IPS-18c (cell line): ENCODE results near the gene NBAS.

Experiments used
- H3K4me3 ChIP-seq: 2 replicates; pipeline ENCODE4 v1.7.0; 2013; ENCODE audit warnings: low read depth, mild to moderate bottlenecking, low read length, moderate library complexity; ENCODE audit not compliant: insufficient read depth
- H3K9me3 ChIP-seq: one replicate; pipeline ENCODE4 v1.6.1; 2013; ENCODE audit warnings: mild to moderate bottlenecking, low read length, moderate library complexity; ENCODE audit not compliant: control insufficient read depth, insufficient read depth

The NBAS gene

GRCh38 chr2:15299904-15300520 is 261.1 kb downstream of the NBAS start:
- Histone ChIP-seq H3K9me3 (no peaks in the 10 kb centered on the region), H3K4me3 (no peak overlapping the region)

DNA sequence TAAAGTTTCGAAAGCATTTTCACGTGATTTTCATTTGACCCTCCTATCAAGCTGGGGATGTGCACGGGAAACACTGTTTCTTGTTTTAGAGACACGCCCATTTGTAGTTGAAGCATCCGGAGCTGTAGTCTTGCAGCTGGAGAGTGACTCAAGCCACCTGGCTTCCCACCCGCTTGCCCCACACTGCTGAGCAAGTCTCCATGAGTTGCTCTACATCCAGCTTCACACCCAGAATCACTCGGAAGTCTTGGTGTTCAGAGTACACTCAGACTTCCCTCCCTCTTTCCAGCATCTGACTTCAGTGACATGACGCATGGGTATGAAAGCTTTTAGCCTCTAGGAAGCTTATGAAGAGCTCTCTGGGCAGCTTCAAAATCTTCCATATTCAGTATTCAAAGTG is 262.4 kb downstream of the NBAS start:
- Histone ChIP-seq H3K4me3 (no peak overlapping the region), H3K9me3 (no peaks in the 10 kb centered on the region)

GRCh38 chr2:15293262-15293937 is 267.7 kb downstream of the NBAS start:
- no peaks in the 10 kb centered on the region for H3K9me3 ChIP-seq
- H3K4me3 ChIP-seq: no peak overlapping the region

GRCh38 chr2:15287447-15288184 is 273.5 kb downstream of the NBAS start:
- Histone ChIP-seq H3K4me3 (no peak overlapping the region), H3K9me3 (no peaks in the 10 kb centered on the region)

DNA sequence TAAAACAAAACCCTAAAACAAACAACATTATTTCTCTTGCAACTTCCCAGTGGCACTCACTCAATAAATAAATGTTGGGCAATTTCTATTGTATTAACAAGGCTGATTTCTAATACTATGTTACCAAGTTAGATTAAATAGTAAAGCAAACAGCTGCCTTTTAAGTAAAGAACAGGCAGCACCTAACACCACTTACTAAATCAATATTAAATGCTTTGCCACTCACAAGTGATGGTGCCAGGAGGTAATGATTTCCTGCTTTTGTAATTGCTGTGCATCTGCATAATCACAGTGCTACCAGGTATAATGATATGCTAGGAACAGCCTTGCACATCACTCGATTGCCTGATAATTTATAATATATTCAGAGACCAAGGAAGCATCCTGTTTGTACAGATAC is 276.5 kb downstream of the NBAS start:
- Histone ChIP-seq H3K9me3 (peaks cover 2% of the 10 kb centered on the region), H3K4me3 (no peak overlapping the region)

GRCh38 chr2:15281681-15282080 is 279.5 kb downstream of the NBAS start:
- no peak overlapping the region for H3K4me3 ChIP-seq
- H3K9me3 ChIP-seq: peaks cover 2% of the 10 kb centered on the region

DNA sequence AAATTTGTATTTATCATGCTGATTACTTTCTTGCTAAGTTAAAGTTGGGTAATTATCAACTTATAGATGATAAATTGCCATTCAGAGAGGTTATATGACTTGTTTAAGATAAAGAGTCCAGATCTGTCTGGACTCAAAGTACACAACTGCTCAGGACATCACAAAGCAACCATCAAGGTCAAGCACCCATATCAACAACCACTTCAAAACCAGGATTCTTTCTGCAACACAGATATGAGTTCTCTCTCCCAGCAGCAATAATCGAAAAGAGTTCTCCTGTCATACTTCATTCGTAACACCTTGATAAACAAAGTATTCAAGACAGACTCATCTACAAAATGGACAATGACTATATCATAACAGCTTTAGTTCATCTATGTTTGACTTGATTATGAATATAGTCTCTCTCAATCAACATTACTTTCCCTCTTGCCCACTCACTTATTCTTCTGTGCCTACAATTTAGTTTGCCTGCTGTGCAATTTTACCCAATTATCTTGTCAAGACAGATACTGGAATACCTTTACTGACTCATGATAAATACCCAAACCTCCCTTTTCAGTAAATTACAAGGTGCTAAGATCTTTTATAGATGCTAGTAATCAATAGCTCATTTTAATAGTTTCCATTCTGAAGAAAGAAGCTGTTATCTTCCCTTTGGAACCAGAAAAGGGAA is 281.8 kb downstream of the NBAS start:
- no peak overlapping the region for H3K4me3 ChIP-seq
- peaks cover 2% of the 10 kb centered on the region for H3K9me3 ChIP-seq

DNA sequence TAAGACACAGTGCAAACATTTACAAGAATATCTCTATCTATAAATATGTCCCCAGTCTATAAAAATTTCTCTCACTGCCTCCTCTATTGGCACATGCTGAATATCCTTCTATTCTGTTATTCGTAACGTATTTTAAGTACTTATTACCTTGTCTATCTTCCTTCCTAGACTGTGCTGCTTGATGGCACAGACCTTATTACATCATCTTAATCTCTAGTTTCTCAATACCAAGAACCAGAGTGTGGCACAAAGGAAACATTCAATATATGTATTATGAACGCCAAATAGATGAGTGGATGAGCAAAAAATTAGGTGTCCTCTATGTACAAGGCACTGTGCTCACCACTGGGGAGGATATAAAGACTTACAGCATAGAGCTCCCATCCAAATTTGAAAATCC is 282.8 kb downstream of the NBAS start:
- Histone ChIP-seq H3K4me3 (no peak overlapping the region), H3K9me3 (peaks cover 2% of the 10 kb centered on the region)

- H3K4me3 ChIP-seq: no peak overlapping the region
- H3K9me3 ChIP-seq: no peaks in the 10 kb centered on the region
Measured at GRCh38 chr2:15275346-15275745, 285.8 kb downstream of the NBAS start.

GRCh38 chr2:15273452-15273851 is 287.7 kb downstream of the NBAS start:
- Histone ChIP-seq H3K9me3 (no peaks in the 10 kb centered on the region), H3K4me3 (no peak overlapping the region)

DNA sequence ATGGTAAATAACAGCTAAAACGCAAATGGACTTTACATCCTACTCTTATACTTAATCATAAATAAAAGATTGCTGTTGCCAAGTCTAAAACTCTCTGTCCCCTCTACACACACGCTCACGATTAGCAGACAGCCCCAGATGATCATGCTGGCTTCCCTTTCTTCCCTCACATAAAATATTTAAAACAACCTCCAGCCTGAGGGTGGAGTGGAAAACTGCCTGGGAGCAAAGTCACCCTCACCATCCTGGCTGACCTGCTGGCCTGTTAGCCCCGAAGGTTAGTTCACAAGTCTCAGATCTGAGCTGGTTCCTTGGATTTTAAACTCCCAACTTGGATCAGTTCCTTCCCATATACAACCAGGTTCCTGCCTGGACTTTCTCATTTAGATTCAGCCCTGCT is 288.2 kb downstream of the NBAS start:
- no peaks in the 10 kb centered on the region for H3K9me3 ChIP-seq
- H3K4me3 ChIP-seq: no peak overlapping the region

GRCh38 chr2:15271941-15272542 is 289.1 kb downstream of the NBAS start:
- Histone ChIP-seq H3K9me3 (no peaks in the 10 kb centered on the region), H3K4me3 (no peak overlapping the region)

- no peak overlapping the region for H3K4me3 ChIP-seq
- H3K9me3 ChIP-seq: no peaks in the 10 kb centered on the region
Measured at GRCh38 chr2:15271276-15271675, 289.9 kb downstream of the NBAS start.

GRCh38 chr2:15269043-15269442 is 292.1 kb downstream of the NBAS start:
- no peaks in the 10 kb centered on the region for H3K9me3 ChIP-seq
- H3K4me3 ChIP-seq: no peak overlapping the region

DNA sequence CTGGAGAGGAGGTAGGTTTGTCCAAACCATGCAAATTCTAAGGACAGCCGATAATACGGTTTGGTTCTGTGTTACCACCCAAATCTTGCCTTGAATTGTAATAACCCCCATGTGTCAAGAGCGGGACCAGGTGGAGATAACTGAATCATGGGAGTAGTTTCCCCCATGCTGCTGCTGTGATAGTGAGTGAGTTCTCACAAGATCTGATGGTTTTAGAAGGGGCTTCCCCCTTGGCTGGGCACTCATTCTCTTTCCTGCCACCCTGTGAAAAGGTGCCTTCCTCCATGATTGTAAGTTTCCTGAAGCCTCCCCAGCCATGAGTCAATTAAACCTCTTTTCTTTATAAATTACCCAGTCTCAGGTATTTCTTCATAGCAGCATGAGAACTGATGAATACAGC is 295.2 kb downstream of the NBAS start:
- no peaks in the 10 kb centered on the region for H3K9me3 ChIP-seq
- H3K4me3 ChIP-seq: no peak overlapping the region

DNA sequence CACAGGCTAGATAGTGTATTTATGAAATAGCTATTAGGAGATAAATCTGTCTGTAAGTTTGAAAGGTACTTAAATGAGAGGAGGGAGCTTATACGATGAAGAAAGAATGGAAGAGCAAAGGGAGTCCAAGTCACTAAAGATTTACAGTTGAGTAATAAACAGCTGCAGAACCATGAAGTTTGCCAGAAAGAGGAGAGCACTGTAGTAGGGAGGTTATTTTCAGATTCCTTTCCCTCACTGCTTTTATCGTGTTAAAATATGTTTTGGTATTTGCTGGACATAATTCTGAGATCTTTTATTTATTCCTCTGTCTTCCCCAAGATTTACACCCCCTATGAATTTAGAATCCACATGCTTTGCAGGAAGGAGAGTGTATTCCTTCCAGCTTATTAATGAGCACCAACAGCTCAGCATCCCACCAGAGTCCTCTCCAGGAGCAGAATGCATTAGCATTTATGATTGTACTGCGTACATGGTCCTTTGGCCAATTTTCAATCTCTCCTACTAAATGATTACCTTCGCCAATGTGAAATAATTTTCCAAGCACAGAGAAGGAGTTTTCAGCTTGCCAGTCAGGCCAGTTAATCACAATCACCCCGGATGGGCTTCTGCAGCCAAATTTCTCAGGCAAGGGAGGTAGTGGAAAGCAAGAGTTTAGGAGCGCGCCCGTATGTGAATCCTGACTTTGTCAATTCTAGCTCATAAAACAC is 297.0 kb downstream of the NBAS start:
- Histone ChIP-seq H3K4me3 (no peak overlapping the region), H3K9me3 (no peaks in the 10 kb centered on the region)

DNA sequence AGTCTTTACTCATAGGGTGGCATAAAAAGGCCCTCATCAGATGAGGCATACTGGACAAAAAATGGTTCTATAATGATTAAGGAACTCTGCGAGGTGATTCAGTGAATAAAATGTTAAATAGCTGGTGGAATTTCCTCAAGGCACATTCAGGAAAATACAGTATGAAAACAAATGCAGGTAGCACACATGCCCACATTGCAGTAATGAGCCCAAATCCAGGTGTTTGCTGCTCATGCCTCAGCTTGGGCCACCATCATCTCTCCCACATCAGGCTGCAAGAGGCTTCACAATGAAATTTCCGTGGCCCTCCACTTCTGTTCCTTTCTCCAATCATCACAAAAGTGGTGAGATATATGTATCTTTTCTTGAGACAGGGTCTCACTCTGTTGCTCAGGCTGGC is 298.3 kb downstream of the NBAS start:
- H3K4me3 ChIP-seq: no peak overlapping the region

More for the DNA sequence above, 298.3 kb downstream of the NBAS start:
- no peaks in the 10 kb centered on the region for H3K9me3 ChIP-seq
